HepG2 (cell line): Measurements from ENCODE around the gene NKX1-1. TPM values are rescaled to one million over a fixed set of nuclear protein-coding genes. Genes with fewer than 3 reads are reported as not detected.

ENCODE experiments used
- ATAC-seq: fragments of 200-7000 bp; cut with Tn5 transposase; 3 replicates; pipeline ENCODE4 v1.9.1; 2020; ENCODE audit warnings: mild to moderate bottlenecking, moderate library complexity
- BruUV-seq: library from RNA; stranded (reverse); fragments of 400-500 nt; replicated peaks from 2 replicates; lab custom pipeline; 2021; lab: Mats Ljungman, UMichigan
- CTCF ChIA-PET: fragments of 300-600 bp; formaldehyde crosslinking; extraction: SDS; loops from one replicate; lab custom pipeline; 2021; ENCODE audit warnings: low total read pairs, inconsistent platforms, low intra/inter-chr PET ratio; lab: Yijun Ruan, JAX
- POLR2A ChIA-PET: fragments of 350-600 bp; sonication (Branson Sonifier 250); formaldehyde crosslinking; loops from one replicate; lab custom pipeline; 2020; ENCODE audit warnings: antibody characterized with exemption, inconsistent platforms; lab: Yijun Ruan, JAX
- DNase-seq: peaks from one replicate; pipeline ENCODE4 v3.0.0-alpha.2; 2015; ENCODE audit warnings: low spot score
- FAIRE-seq: peaks from 3 replicates; lab custom pipeline; 2011; peaks lifted over from hg19 to GRCh38; lab: Jason Lieb, UNC
- H2AFZ ChIP-seq: one replicate; pipeline ENCODE4 v1.6.1; 2011; ENCODE audit warnings: low read length, inconsistent platforms
- H3K27ac ChIP-seq: fragments of 300-600 bp; 3 replicates; pipeline ENCODE4 v1.8.0; 2011; ENCODE audit warnings: mixed run types, mild to moderate bottlenecking, mixed read lengths, low read length, inconsistent platforms; ENCODE audit not compliant: insufficient read depth; ENCODE audit errors: extremely low read length
- H3K27me3 ChIP-seq, 2 experiments: fragments of 200-600 bp in 1 of 2; 2 replicates in 1 of 2; 3 replicates in 1 of 2; pipeline versions ENCODE4 v1.6.0 to v1.8.0; 2011; ENCODE audit warnings: low read length in 2 of 2, mild to moderate bottlenecking in 2 of 2, moderate library complexity in 2 of 2, inconsistent platforms in 1 of 2; ENCODE audit not compliant: insufficient read depth in 2 of 2, control insufficient read depth in 1 of 2
- H3K36me3 ChIP-seq, 2 experiments: fragments of 200-600 bp in 1 of 2; replicated peaks in 1 of 2; 2 replicates in 1 of 2; 3 replicates in 1 of 2; pipeline versions ENCODE4 v1.5.1 to v1.8.0; 2011; ENCODE audit warnings: low read length in 2 of 2, inconsistent platforms in 1 of 2; ENCODE audit not compliant: insufficient read depth in 2 of 2, control insufficient read depth in 1 of 2
- H3K4me1 ChIP-seq: 2 replicates; pipeline ENCODE4 v1.5.1; 2012; ENCODE audit warnings: low read length, inconsistent platforms; ENCODE audit not compliant: insufficient read depth
- H3K4me2 ChIP-seq: 2 replicates; pipeline ENCODE4 v1.6.0; 2011; ENCODE audit warnings: low read depth, low read length, inconsistent platforms
- H3K4me3 ChIP-seq, 3 experiments: fragments of 200-600 bp in 1 of 3; sonication (generic), shearing (Covaris generic) in 1 of 3; replicated peaks in 1 of 3; 2 replicates each; pipeline ENCODE4 v1.5.1; 2011 to 2016; ENCODE audit warnings: low read length in 3 of 3, inconsistent platforms in 2 of 3, low read depth in 2 of 3, mild to moderate bottlenecking in 2 of 3, control low read depth in 1 of 3, mixed read lengths in 1 of 3; ENCODE audit not compliant: insufficient read depth in 1 of 3
- H3K79me2 ChIP-seq: one replicate; pipeline ENCODE4 v1.6.1; 2011; ENCODE audit warnings: low read length, inconsistent platforms; ENCODE audit not compliant: insufficient read depth
- H3K9ac ChIP-seq: 2 replicates; pipeline ENCODE4 v1.6.0; 2011; ENCODE audit warnings: mild to moderate bottlenecking, low read depth, low read length, inconsistent platforms; ENCODE audit not compliant: insufficient read depth
- H3K9me3 ChIP-seq: 2 replicates; pipeline ENCODE4 v1.5.1; 2012; ENCODE audit warnings: mild to moderate bottlenecking, low read length
- H4K20me1 ChIP-seq: 2 replicates; pipeline ENCODE4 v1.6.0; 2011; ENCODE audit warnings: inconsistent platforms, mild to moderate bottlenecking, low read length, moderate library complexity; ENCODE audit not compliant: insufficient read depth
- DMAP1 ChIP-seq: IDR thresholded peaks from 2 replicates; pipeline ENCODE4 v1.6.1; 2016
- FOXK1 ChIP-seq: sonication (generic); formaldehyde crosslinking; IDR thresholded peaks from 2 replicates; pipeline ENCODE4 v1.4.0; 2020; ENCODE audit warnings: low read depth, missing genetic modification reagents, borderline replicate concordance
- HMG20B ChIP-seq: conservative IDR thresholded peaks from 2 replicates; pipeline ENCODE4 v1.6.1; 2016; ENCODE audit warnings: missing genetic modification reagents, missing compliant biosample characterization
- NR2F6 ChIP-seq, 2 experiments: IDR thresholded peaks; 2 replicates each; pipeline ENCODE4 v1.6.1; 2016; ENCODE audit warnings: antibody characterized with exemption in 1 of 2, mild to moderate bottlenecking in 1 of 2
- POLR2A ChIP-seq, 2 experiments: IDR thresholded peaks; 2 replicates each; pipeline ENCODE4 v1.6.1; 2011; ENCODE audit warnings: low read depth in 2 of 2, low read length in 2 of 2, mild to moderate bottlenecking in 1 of 2, moderate library complexity in 1 of 2; ENCODE audit not compliant: insufficient read depth in 1 of 2
- SMARCE1 ChIP-seq: fragments of 450-650 bp; IDR thresholded peaks from 2 replicates; pipeline ENCODE4 v1.6.1; 2017; ENCODE audit warnings: borderline replicate concordance
- ZFP37 ChIP-seq: sonication (generic); formaldehyde crosslinking; IDR thresholded peaks from 2 replicates; pipeline ENCODE4 v1.4.0; 2020; ENCODE audit warnings: missing genetic modification reagents, borderline replicate concordance
- ZNF24 ChIP-seq: fragments of 450-650 bp; IDR thresholded peaks from 2 replicates; pipeline ENCODE4 v1.6.1; 2017; ENCODE audit warnings: antibody characterized with exemption, mild to moderate bottlenecking
- ZNF496 ChIP-seq: sonication (generic); formaldehyde crosslinking; IDR thresholded peaks from 2 replicates; pipeline ENCODE4 v1.8.1; 2023; ENCODE audit warnings: mild to moderate bottlenecking, moderate library complexity, missing genetic modification reagents; ENCODE audit not compliant: insufficient replicate concordance
- ZNF512 ChIP-seq: sonication (generic); formaldehyde crosslinking; IDR thresholded peaks from 2 replicates; pipeline ENCODE4 v1.4.0; 2020; ENCODE audit warnings: mild to moderate bottlenecking, missing genetic modification reagents
- ZNF720 ChIP-seq: sonication (generic); formaldehyde crosslinking; IDR thresholded peaks from 2 replicates; pipeline ENCODE4 v1.4.0; 2020; ENCODE audit warnings: missing genetic modification reagents
- ZNF766 ChIP-seq: sonication (generic); formaldehyde crosslinking; IDR thresholded peaks from 2 replicates; pipeline ENCODE4 v1.5.0; 2020; ENCODE audit warnings: missing genetic modification reagents, borderline replicate concordance
- WGBS: methylation state at CpG from one replicate; pipeline ENCODE4 v1.1.6; 2017; ENCODE audit warnings: low lambda C conversion rate; 5-methylcytosine and 5-hydroxymethylcytosine counted together
- in situ Hi-C: cut with HindIII; loops from 2 replicates; pipeline ENCODE4 v1.10.0; 2017; ENCODE audit warnings: low pct_unique_long_range_greater_than_20kb; ENCODE audit not compliant: extremely low pct_ligation_motif_present
- intact Hi-C: fragments of 100-400 bp; cut with micrococcal nuclease; formaldehyde crosslinking; loops from one replicate; pipeline ENCODE4 v1.10.0; 2022; ENCODE audit not compliant: unreplicated experiment
- polyA plus RNA-seq, 8 experiments: library from polyadenylated mRNA; depleted of rRNA in 3 of 8; stranded (reverse) in 7 of 8; unstranded in 1 of 8; fragments of >200 nt; fragmentation: Illumina TruSeq in 4 of 8; extraction: Trizol in 4 of 8; gene quantifications; 2 replicates each; pipeline versions ENCODE4 v1.2.1 to v1.2.3, GENCODE V29; 2011 to 2016; ENCODE audit warnings: low read depth in 4 of 8, missing spikeins in 1 of 8, mixed read lengths in 1 of 8; ENCODE audit not compliant: insufficient read depth in 1 of 8
- total RNA-seq, 5 experiments: library from RNA; depleted of rRNA; stranded (reverse); fragments of >200 nt; fragmentation: Illumina TruSeq; extraction: Trizol; gene quantifications; 2 replicates each; pipeline ENCODE4 v1.2.3, GENCODE V29; 2016; ENCODE audit warnings: low read depth in 1 of 5
- TF ChIP-seq, protein P1 (sequence below), 2 experiments: fragments of 450-650 bp in 1 of 2; sonication (generic) in 1 of 2; formaldehyde crosslinking; IDR thresholded peaks; 2 replicates each; pipeline versions ENCODE4 v1.5.0 to v1.8.0; 2020 to 2022; ENCODE audit warnings: mild to moderate bottlenecking in 1 of 2, missing genetic modification reagents in 1 of 2
- TF ChIP-seq, protein P2 (sequence below): IDR thresholded peaks from 2 replicates; pipeline ENCODE4 v1.6.1; 2016; ENCODE audit warnings: missing compliant biosample characterization, missing genetic modification reagents, borderline replicate concordance

NKX1-1 gene
- total and polyA plus RNA-seq, 2 of the 13 experiments (the other 11 are each of a cell fraction or from before 2014, with no cell fraction given), result not detected

DNA sequence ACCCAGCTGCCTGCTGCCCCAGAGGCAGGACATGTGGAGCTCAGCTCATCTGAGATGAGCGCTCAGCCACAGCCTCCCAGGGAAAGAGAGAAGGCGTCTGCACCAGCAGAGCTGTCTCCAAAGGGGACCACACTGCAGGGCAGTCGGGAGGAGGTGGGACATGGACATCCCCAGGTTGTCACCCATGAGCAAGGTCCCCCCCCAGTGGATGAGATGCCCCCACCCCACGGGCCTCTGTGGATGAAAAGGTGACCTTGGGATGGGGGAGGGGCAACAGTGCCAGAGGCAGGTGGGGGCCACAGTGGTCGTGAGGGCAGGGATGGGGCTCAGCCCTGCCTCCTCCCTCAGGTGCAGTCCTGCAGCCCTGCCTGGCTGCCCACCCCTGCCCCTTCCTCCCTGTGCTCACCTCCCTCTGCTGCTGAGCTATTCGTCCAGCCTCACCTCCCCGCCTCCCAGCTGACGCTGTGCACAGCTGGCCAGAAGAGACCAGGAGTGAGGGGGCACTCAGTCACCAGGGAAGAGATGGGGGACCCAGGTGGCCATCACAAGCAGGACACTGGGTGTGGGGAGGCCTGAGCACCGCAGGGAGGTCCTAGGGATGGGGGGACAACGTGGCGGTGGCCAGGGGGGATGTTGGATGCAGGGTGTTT lies 9.3 kb downstream of the NKX1-1 start:
- H3K27ac ChIP-seq, result no peak overlapping the region
- H3K4me3 ChIP-seq, result no peak overlapping the region
- no peaks in the 10 kb centered on the region for H3K79me2 ChIP-seq
- no peak overlapping the region for H3K9ac ChIP-seq
- no peaks in the 10 kb centered on the region for H3K36me3 ChIP-seq
- H3K4me2 ChIP-seq, result no peak overlapping the region
- no peak for ATAC-seq
- TF ChIP-seq ZNF766 (CRISPR knock-in tag) (no peak), HMG20B (no peak), SMARCE1 (no peak), ZNF24 (no peak), DMAP1 (CRISPR knock-in tag) (no peak), ZNF720 (CRISPR knock-in tag) (no peak), ZNF496 (no peak)
- intact Hi-C loops (no loop called here), in situ Hi-C loops (no loop called here)
- no peaks in the 10 kb centered on the region for H3K4me1 ChIP-seq
- no peak for DNase-seq
- H3K27me3 ChIP-seq, result peaks cover 2 to 22% of the 10 kb centered on the region in 2 experiments
- WGBS, result 60% methylated on average over 3 of the region's 11 CpGs
- H4K20me1 ChIP-seq, result no peaks in the 10 kb centered on the region
- ChIA-PET CTCF (no interaction called here), POLR2A (no interaction called here)
- no TSS peak for BruUV-seq
- no peaks in the 10 kb centered on the region for H3K9me3 ChIP-seq
- no peak overlapping the region for H2AFZ ChIP-seq
- no peak for FAIRE-seq

DNA sequence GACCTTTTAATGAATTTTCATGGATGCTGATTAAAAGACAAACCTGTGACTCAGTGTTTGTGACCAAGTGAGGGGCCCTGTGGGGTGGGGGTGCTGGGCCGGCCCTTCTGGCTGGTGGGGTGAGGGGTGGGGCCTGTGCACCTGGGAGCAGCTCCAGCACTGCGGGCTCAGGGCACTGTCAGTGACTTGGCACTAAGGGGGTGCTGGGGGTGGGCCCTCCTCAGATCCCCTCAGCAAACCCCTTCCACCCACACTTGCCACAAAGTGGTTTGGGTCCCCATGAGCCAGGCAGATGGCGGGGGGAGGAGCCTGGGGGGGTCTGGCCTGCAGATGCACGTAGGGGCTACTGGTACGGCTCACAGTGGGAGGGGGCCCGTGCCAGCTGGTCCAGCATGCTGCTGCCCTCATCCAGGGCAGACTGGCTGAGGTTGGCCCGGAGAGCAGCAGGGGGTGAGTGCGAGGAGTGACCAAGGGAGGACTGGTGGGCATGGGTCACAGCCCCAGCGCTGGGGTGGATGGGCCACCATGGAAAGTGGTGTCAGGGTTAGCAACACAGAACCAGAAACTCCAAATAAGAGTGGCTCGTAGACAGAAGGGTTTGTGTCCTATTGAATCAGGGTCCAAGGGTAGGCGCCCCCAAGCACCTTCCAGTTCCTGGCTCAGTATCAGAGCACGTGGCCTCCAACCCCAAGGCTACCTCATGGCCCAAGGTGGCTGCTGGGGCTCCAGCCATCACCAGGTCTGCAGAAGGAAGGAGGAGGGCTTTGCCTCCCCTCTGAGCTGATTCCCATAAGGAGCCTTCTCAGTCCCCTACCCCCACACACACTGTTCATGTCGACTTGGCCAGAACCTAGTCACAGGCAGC lies 10.1 kb downstream of the NKX1-1 start:
- ChIA-PET POLR2A (no interaction called here), CTCF (no interaction called here)
- H3K36me3 ChIP-seq, result no peaks in the 10 kb centered on the region
- no peak overlapping the region for H2AFZ ChIP-seq
- H3K27ac ChIP-seq, result no peak overlapping the region
- WGBS, result 94% methylated on average over 4 of the region's 13 CpGs
- no peak overlapping the region for H3K9ac ChIP-seq
- no peaks in the 10 kb centered on the region for H3K4me1 ChIP-seq
- in situ Hi-C loops, result no loop called here
- H3K4me2 ChIP-seq, result no peak overlapping the region
- H3K4me3 ChIP-seq, result no peak overlapping the region
- H4K20me1 ChIP-seq, result no peaks in the 10 kb centered on the region
- FAIRE-seq, result no peak
- no peak for DNase-seq
- no peaks in the 10 kb centered on the region for H3K79me2 ChIP-seq
- no TSS peak for BruUV-seq
- intact Hi-C loops, result no loop called here
- peaks cover 0 to 15% of the 10 kb centered on the region in 2 experiments; a peak in 3 of 5 replicates for H3K27me3 ChIP-seq
- ATAC-seq, result no peak
- H3K9me3 ChIP-seq, result no peaks in the 10 kb centered on the region
- TF ChIP-seq, protein P1, sequence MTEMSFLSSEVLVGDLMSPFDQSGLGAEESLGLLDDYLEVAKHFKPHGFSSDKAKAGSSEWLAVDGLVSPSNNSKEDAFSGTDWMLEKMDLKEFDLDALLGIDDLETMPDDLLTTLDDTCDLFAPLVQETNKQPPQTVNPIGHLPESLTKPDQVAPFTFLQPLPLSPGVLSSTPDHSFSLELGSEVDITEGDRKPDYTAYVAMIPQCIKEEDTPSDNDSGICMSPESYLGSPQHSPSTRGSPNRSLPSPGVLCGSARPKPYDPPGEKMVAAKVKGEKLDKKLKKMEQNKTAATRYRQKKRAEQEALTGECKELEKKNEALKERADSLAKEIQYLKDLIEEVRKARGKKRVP (CRISPR knock-in tag; IDR thresholded peaks at IDR 0.05), result no peak
- TF ChIP-seq FOXK1, result no peak
- TF ChIP-seq POLR2A (IDR thresholded peaks at IDR 0.05; ENCODE audit: insufficient read depth in 1 of 2, low read depth in 2 of 2, low read length in 2 of 2), result no peak
- no peak for TF ChIP-seq NR2F6 (IDR thresholded peaks at IDR 0.05)
- no peak for TF ChIP-seq NR2F6 (CRISPR knock-in tag; IDR thresholded peaks at IDR 0.05)
- TF ChIP-seq, protein P2, sequence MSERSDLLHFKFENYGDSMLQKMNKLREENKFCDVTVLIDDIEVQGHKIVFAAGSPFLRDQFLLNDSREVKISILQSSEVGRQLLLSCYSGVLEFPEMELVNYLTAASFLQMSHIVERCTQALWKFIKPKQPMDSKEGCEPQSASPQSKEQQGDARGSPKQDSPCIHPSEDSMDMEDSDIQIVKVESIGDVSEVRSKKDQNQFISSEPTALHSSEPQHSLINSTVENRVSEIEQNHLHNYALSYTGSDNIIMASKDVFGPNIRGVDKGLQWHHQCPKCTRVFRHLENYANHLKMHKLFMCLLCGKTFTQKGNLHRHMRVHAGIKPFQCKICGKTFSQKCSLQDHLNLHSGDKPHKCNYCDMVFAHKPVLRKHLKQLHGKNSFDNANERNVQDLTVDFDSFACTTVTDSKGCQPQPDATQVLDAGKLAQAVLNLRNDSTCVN (CRISPR knock-in tag), result no peak
- no peak for TF ChIP-seq ZFP37 (CRISPR knock-in tag)
- TF ChIP-seq ZNF512 (CRISPR knock-in tag), result no peak
